ENCODE measurements around the gene PCDHGA3.
"Not testable (repeated sequence)": the region's sequence is repeated elsewhere in the genome, so short reads cannot be mapped to it uniquely, and the experiment has no call there.

PCDHGA3 gene

DNA sequence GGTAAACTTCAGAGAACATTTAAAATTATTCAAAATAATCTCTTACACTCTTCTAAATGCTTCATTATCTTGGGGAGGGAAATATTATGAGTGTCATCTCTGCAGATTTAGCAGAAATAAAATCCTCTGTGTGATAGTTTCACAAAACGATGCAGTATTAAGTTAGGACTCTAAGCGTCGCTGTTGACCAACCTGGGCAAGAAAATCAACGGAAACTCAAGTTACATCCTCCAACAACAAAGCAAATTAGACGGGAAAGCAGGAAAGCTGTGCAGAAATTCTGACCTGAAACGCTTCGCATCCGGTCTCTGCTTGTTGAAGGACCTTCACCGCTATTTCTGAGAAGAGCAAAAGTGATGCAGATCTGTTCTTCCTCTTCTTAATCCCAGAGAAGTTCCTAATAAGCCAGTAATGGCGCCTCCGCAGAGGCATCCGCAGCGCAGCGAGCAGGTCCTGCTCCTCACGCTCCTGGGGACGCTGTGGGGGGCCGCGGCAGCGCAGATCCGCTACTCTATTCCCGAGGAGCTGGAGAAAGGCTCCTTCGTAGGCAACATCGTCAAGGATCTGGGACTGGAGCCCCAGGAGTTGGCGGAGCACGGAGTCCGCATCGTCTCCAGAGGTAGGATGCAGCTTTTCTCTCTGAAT lies 30.2 kb downstream of the PCDHGA3 start, which contains the start of gene PCDHGA6:
TSS of gene PCDHGA6 (plus strand) at position 219 of the 645 bp plus-strand sequence. CDS start at position 412, 193 bp downstream.
- Mint-ChIP-seq H3K4me3 (no peak within 1 kb of the TSS), H3K4me1 (peaks cover 8% of the 10 kb centered on the region)
- no peak for DNase-seq (ENCODE audit: low spot score in 2 of 2)

DNA sequence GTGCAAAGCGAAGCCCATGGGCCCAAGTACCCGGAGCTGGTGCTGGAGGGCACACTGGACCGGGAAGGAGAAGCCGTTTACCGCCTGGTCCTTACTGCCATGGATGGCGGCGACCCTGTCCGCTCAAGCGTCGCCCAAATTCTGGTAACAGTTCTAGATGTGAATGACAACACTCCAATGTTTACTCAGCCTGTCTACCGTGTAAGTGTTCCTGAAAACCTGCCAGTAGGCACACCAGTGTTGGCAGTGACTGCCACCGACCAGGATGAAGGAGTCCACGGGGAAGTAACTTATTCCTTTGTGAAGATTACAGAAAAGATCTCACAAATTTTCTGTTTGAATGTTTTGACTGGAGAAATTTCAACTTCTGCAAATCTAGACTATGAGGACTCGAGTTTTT lies 31.0 kb downstream of the PCDHGA3 start:
- Mint-ChIP-seq H3K27ac (ENCODE audit: low read depth) (no peak overlapping the region), H3K4me3 (no peak overlapping the region), H3K4me1 (peaks cover 8% of the 10 kb centered on the region), H3K27me3 (peaks cover 31% of the 10 kb centered on the region), H3K36me3 (ENCODE audit: insufficient read depth) (peaks cover 2% of the 10 kb centered on the region), H3K9me3 (peaks cover 10% of the 10 kb centered on the region)
- DNase-seq (ENCODE audit: low spot score in 2 of 2) (no peak), ATAC-seq (replicated peaks; ENCODE audit: extremely low read depth, poor library complexity, severe bottlenecking) (no peak)

More for the DNA sequence above, 30.2 kb downstream of the PCDHGA3 start, which contains the start of gene PCDHGA6:
- no peak within 1 kb of the TSS for H3K27ac Mint-ChIP-seq (ENCODE audit: low read depth)
- peaks cover 2% of the 10 kb centered on the region for H3K36me3 Mint-ChIP-seq (ENCODE audit: insufficient read depth)
- no peak for ATAC-seq (replicated peaks; ENCODE audit: extremely low read depth, poor library complexity, severe bottlenecking)
- peaks cover 9% of the 10 kb centered on the region for H3K9me3 Mint-ChIP-seq
- peaks cover 35% of the 10 kb centered on the region for H3K27me3 Mint-ChIP-seq

- H3K9me3 Mint-ChIP-seq; ATAC-seq (replicated peaks; ENCODE audit: extremely low read depth, poor library complexity, severe bottlenecking); DNase-seq (ENCODE audit: low spot score in 2 of 2); H3K4me3 Mint-ChIP-seq; H3K27ac Mint-ChIP-seq (ENCODE audit: low read depth); H3K36me3 Mint-ChIP-seq (ENCODE audit: insufficient read depth); H3K4me1 Mint-ChIP-seq: not testable (repeated sequence)
- H3K27me3 Mint-ChIP-seq = peaks cover 21% of the 10 kb centered on the region
Measured at GRCh38 chr5:141375444-141376155, 32.0 kb downstream of the PCDHGA3 start.

- DNase-seq (ENCODE audit: low spot score in 2 of 2) (no peak), ATAC-seq (replicated peaks; ENCODE audit: extremely low read depth, poor library complexity, severe bottlenecking) (no peak)
- H3K4me3 Mint-ChIP-seq = peak within 1 kb of the TSS; percentile 52
- peaks cover 49% of the 10 kb centered on the region for H3K27me3 Mint-ChIP-seq
- H3K27ac Mint-ChIP-seq (ENCODE audit: low read depth) = no peak within 1 kb of the TSS
- peaks cover 13% of the 10 kb centered on the region for H3K9me3 Mint-ChIP-seq
- no peaks in the 10 kb centered on the region for H3K4me1 Mint-ChIP-seq
- H3K36me3 Mint-ChIP-seq (ENCODE audit: insufficient read depth) = peaks cover 3% of the 10 kb centered on the region
Measured at GRCh38 chr5:141382469-141383294, 39.1 kb downstream of the PCDHGA3 start, which contains the start of gene PCDHGA7. Gene PCDHGA7, plus strand, starts transcription at chr5:141382742. Its CDS starts 158 bp downstream, at chr5:141382900.

- ATAC-seq (replicated peaks; ENCODE audit: extremely low read depth, poor library complexity, severe bottlenecking) = no peak
- peak overlapping the region; percentile 52 for H3K4me3 Mint-ChIP-seq
- H3K27me3 Mint-ChIP-seq = peaks cover 52% of the 10 kb centered on the region
- H3K27ac Mint-ChIP-seq (ENCODE audit: low read depth) = no peak overlapping the region
- H3K36me3 Mint-ChIP-seq (ENCODE audit: insufficient read depth) = peaks cover 3% of the 10 kb centered on the region
- H3K9me3 Mint-ChIP-seq = peaks cover 14% of the 10 kb centered on the region
- no peak for DNase-seq (ENCODE audit: low spot score in 2 of 2)
- H3K4me1 Mint-ChIP-seq = no peaks in the 10 kb centered on the region
Measured at GRCh38 chr5:141383345-141383744, 39.7 kb downstream of the PCDHGA3 start.

- peaks cover 62% of the 10 kb centered on the region for H3K27me3 Mint-ChIP-seq
- peaks cover 14% of the 10 kb centered on the region for H3K9me3 Mint-ChIP-seq
Measured at GRCh38 chr5:141384471-141385267, 41.0 kb downstream of the PCDHGA3 start.

DNA sequence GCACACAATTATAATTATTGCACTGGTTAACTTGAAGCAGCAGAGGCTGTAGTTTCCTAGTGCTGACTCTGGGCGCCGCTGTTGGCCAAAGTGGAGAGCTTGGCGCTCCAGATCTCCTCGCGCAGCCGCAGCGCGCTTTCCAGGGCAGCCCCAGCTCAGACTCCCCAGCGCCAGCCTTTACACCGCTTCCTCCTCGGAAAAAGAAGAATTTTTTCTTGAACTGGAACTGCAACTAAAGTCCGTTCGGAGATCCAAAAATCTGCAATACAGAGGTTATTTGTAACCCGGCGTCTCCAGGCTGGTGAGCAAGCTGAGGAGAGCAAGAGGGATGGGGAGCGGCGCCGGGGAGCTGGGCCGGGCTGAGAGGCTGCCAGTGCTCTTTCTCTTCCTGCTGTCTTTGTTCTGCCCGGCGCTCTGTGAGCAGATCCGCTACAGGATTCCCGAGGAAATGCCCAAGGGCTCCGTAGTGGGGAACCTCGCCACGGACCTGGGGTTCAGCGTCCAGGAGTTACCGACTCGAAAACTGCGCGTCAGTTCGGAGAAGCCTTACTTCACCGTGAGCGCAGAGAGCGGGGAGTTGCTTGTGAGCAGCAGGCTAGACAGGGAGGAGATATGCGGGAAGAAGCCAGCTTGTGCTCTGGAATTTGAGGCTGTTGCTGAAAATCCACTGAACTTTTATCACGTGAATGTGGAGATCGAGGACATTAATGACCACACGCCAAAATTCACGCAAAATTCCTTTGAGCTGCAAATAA lies 44.1 kb downstream of the PCDHGA3 start, which contains the start of gene PCDHGB4:
TSS of gene PCDHGB4 (plus strand) at position 142 of the 755 bp plus-strand sequence. CDS start at position 329, 187 bp downstream.
- H3K27me3 Mint-ChIP-seq = peaks cover 79% of the 10 kb centered on the region

More at GRCh38 chr5:141384471-141385267, 41.0 kb downstream of the PCDHGA3 start:
- DNase-seq (ENCODE audit: low spot score in 2 of 2) (no peak), ATAC-seq (replicated peaks; ENCODE audit: extremely low read depth, poor library complexity, severe bottlenecking) (no peak)
- Mint-ChIP-seq H3K27ac (ENCODE audit: low read depth) (no peak overlapping the region), H3K4me3 (no peak overlapping the region), H3K4me1 (no peaks in the 10 kb centered on the region), H3K36me3 (ENCODE audit: insufficient read depth) (peaks cover 3% of the 10 kb centered on the region)

DNA sequence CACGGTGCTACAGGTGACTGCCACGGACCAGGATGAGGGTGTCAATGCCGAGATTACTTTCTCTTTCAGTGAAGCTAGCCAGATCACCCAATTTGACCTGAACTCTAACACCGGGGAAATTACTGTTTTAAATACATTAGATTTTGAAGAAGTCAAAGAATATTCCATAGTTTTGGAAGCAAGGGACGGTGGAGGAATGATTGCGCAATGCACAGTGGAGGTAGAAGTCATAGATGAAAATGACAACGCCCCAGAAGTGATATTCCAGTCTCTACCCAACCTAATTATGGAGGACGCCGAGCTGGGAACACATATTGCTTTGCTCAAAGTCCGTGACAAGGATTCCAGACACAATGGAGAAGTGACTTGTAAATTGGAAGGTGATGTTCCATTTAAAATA lies 45.0 kb downstream of the PCDHGA3 start:
- Mint-ChIP-seq H3K4me1 (no peaks in the 10 kb centered on the region), H3K27ac (ENCODE audit: low read depth) (no peak overlapping the region), H3K27me3 (peaks cover 73% of the 10 kb centered on the region), H3K36me3 (ENCODE audit: insufficient read depth) (peaks cover 2% of the 10 kb centered on the region), H3K9me3 (peaks cover 25% of the 10 kb centered on the region), H3K4me3 (no peak overlapping the region)
- DNase-seq (ENCODE audit: low spot score in 2 of 2) = no peak
- no peak for ATAC-seq (replicated peaks; ENCODE audit: extremely low read depth, poor library complexity, severe bottlenecking)

More for the DNA sequence above, 44.1 kb downstream of the PCDHGA3 start, which contains the start of gene PCDHGB4:
- ATAC-seq (replicated peaks; ENCODE audit: extremely low read depth, poor library complexity, severe bottlenecking) = peak; percentile 19
- H3K4me1 Mint-ChIP-seq; H3K27ac Mint-ChIP-seq (ENCODE audit: low read depth); H3K36me3 Mint-ChIP-seq (ENCODE audit: insufficient read depth); H3K4me3 Mint-ChIP-seq; DNase-seq (ENCODE audit: low spot score in 2 of 2): not testable (repeated sequence)
- peaks cover 24% of the 10 kb centered on the region for H3K9me3 Mint-ChIP-seq

GRCh38 chr5:141389153-141390042 lies 45.8 kb downstream of the PCDHGA3 start:
- peaks cover 2% of the 10 kb centered on the region for H3K36me3 Mint-ChIP-seq (ENCODE audit: insufficient read depth)
- H3K4me3 Mint-ChIP-seq = no peak overlapping the region
- H3K27me3 Mint-ChIP-seq = peaks cover 66% of the 10 kb centered on the region
- DNase-seq (ENCODE audit: low spot score in 2 of 2) (no peak), ATAC-seq (replicated peaks; ENCODE audit: extremely low read depth, poor library complexity, severe bottlenecking) (no peak)
- H3K27ac Mint-ChIP-seq (ENCODE audit: low read depth) = no peak overlapping the region
- H3K9me3 Mint-ChIP-seq = peaks cover 25% of the 10 kb centered on the region
- H3K4me1 Mint-ChIP-seq = no peaks in the 10 kb centered on the region

GRCh38 chr5:141392429-141393198 lies 49.0 kb downstream of the PCDHGA3 start, which contains the start of gene PCDHGA8:
Gene PCDHGA8, plus strand, starts transcription at chr5:141392633. Its CDS starts 181 bp downstream, at chr5:141392814.
- H3K9me3 Mint-ChIP-seq = peaks cover 15% of the 10 kb centered on the region
- DNase-seq (ENCODE audit: low spot score in 2 of 2) (no peak), ATAC-seq (replicated peaks; ENCODE audit: extremely low read depth, poor library complexity, severe bottlenecking) (no peak)
- peaks cover 69% of the 10 kb centered on the region for H3K27me3 Mint-ChIP-seq
- H3K36me3 Mint-ChIP-seq (ENCODE audit: insufficient read depth) = peaks cover 2% of the 10 kb centered on the region
- H3K27ac Mint-ChIP-seq (ENCODE audit: low read depth) = no peak within 1 kb of the TSS
- no peaks in the 10 kb centered on the region for H3K4me1 Mint-ChIP-seq
- H3K4me3 Mint-ChIP-seq = no peak within 1 kb of the TSS
